GM18499 (cell line): ENCODE measurements around the gene BDKRB2.

ENCODE experiments used
- ATAC-seq: cut with Tn5 transposase; IDR thresholded peaks from one replicate; pipeline ENCODE4 v1.9.1; 2021; ENCODE audit warnings: moderate number of reproducible peaks; ENCODE audit not compliant: insufficient read depth, unreplicated experiment

BDKRB2 gene

DNA sequence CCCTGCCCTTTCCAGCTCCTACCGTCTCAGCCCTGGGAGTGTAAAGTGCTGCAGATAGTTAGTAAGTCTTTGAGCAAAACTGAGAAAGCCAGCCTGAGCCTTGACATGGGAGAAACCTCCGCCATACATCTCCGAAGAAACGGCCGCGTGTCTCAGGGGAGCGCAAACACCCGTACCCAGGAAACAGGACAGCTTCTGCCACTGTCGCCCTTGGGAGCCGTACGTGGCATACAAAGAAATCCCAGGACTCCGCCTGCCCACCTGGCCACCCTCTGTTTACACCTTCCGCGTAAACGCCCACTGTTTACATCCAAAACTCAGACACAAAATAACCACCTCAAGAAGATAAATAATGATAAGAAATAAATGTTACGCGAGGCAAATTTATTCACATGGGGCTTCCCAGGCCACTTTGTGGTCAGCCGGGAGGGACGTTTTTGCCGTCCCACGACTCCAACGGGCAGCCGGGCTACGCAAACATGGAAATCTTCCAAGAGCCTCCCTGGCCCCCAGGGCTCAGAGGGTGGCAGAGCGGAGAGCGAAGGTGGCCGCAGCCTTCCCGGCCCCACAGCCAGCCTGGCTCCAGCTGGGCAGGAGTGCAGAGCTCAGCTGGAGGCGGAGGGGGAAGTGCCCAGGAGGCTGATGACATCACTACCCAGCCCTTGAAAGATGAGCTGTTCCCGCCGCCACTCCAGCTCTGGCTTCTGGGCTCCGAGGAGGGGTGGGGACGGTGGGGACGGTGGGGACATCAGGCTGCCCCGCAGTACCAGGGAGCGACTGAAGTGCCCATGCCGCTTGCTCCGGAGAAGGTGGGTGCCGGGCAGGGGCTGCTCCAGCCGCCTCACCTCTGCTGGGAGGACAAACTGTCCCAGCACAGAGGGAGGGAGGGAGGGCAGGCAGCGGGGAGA lies at the start of gene BDKRB2:
TSS of gene BDKRB2 (plus strand) at position 689 of the 908 bp plus-strand sequence. CDS start 32,269 bp downstream, outside the sequence.
- ATAC-seq, result no peak

DNA sequence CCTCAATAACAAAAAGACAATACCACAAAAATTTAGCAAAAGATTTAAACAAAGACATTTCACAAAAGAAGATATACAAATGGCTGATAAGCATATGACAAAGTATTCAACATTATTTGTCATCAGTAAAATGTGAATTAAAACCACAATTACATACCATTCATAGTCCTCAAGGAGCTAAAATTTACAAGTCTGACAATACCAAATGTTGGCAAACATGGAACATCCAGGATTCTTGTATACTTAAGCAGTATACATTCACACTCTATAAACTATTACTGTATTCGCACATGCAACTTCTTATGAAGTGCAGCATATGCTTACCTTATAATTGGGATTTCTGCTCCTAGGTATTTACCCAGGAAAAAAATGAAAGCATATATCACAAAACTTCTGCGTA lies 49.7 kb upstream of the BDKRB2 start:
- ATAC-seq, result no peak

DNA sequence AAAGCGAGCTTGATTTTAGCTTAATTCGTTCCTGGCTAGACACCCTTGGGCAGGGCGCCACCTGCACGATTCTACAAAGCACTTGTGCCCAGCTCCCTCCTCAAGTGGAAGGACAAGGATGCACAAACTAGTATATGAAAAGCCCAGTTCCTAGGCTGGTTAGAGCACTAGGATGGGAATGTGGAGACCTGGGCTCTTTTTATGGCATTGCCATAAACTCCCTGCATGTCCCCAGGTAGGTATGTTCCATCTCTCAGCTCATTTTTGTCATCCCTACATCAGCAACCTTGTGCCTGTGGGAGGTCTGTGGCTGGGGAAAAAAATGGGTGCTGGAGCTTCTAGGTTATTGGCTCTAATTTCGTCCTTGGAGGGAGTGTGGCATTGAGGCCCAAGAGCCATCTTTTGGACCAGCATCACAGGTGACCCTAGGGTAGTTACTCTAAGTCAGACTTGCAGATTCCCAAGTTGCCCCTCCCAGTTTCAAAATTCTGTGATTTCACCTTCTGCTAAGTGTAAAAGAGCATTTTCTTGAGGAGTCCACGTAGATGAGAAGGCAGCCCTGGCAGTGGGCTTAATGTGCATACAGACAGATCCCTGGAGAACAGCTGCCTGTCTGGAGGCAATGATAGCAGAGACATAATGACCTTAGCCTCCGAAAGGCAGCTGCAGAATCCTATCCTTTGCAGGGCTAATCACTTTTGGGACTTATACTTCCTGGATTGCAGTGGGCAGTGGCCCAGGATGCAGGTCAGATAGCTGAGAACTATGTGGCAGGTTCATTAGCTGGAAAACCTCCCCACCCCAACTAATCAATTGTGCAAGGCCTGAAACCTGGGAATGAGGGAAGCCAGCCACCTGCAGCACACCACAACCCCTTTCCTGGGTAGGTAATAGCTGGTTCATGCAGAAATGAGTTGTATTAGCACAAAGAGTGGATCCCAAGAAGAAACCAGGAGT lies 47.6 kb upstream of the BDKRB2 start:
- no peak for ATAC-seq

DNA sequence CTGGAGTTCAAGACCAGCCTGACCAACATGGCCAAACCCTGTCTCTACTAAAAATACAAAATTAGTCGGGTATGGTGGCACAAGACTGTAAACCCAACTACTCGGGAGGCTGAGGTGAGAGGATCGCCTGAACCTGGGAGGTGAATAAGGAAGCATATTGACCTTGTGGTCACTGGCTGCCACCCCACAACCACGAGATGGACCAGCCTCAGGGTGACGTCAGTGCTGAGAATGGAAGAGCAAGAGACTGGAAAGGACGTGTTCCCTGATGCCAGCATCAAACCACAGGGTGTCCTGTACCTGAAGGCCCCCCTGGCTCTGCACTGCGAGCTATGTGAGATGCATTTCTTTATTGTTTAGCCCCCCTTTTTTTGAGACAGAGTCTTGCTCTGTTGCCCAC lies 45.9 kb upstream of the BDKRB2 start:
- ATAC-seq, result no peak

DNA sequence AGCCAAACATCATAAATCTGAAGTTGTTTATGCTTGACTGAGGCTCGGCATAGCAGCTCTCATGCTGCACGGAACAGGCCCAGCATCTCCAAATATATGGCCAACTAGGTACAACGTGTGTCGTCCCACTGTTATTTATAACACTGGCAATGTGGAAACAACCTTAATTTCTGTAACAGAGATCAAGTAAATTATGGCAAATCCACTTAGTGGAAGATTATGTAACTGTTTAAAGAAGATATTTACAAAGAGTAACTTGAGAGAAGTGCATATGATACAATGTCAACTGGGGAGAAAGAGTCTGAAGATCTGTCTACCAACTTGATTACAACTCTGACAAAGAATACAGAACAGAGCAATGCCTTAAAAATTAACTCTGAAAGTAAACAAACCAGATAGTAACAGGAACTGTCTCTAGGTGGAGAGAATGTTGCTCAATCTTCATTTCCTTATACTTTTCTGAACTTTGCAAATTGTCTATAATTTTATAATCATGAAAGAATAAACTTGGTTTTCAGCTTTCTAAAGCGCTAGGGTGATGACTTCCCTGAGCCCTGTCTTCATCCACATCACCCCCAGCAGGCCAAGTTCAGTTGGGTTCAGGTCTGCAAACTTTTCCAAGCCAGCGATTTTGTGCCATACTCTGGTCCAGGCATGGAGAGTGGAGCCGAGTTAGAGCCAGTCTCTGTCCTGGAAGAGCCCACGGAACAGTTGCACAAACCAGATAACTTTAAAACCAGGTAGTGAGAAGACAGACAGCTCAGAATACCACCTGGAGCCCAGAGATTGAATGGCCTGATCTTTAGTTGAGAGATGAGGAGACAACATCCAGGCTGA lies 44.3 kb upstream of the BDKRB2 start:
- no peak for ATAC-seq

DNA sequence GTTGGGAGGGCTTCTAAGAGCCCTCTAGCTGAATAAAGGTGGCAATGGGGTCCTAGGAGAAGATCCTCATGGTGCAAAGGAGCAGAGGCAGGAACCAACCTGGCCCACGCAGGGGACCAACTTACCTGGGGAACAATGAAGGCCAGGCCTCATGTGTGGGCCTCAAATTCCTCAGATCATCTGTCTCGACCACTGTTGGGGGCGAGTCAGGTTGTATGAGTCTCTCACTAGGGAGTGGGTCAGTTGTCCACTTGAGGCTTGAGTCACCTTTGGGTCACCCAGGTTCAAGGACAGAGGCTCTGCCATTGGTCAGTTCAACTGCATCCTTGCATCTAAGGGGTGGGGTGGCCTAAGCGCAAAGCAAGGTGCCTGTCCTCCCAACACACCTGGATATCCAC lies 43.7 kb upstream of the BDKRB2 start:
- no peak for ATAC-seq

DNA sequence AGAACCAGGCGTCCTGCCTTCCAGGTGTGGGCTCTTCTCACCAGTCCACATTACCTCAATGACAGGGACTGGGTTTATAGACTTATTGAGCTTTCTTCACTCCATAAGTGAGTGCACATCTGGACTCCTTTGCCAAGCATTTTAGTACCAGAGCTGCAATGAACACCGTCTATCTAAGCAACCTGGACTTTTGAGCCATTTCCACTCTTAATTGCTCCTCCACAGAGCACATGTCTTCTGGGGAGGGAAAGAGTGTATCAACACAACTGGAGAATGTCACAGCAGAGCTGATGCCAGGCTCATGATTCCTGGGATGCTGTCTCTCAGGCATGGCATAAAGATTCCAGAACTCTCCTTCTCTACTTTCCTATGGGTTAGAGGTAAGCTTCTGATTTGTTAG lies 43.0 kb upstream of the BDKRB2 start:
- no peak for ATAC-seq

DNA sequence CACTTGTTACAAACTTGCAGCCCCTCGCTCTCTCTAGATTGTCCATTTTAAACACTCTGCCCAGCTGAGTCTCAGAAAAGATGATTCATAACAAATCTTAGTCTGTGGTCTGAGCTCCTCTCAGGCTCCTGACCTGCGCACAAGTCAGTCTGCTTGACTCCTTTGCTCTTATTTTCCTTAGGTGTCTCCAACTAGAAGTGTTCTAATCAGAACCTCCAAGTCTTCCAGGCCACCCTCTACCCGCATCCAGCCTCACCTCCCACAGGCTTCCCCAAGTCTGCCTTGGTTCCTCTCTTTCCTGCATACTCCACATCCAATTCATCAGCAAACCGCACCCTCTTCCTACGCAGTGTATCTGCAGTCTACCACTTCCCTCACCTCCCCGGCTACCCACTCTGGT lies 42.4 kb upstream of the BDKRB2 start:
- no peak for ATAC-seq

DNA sequence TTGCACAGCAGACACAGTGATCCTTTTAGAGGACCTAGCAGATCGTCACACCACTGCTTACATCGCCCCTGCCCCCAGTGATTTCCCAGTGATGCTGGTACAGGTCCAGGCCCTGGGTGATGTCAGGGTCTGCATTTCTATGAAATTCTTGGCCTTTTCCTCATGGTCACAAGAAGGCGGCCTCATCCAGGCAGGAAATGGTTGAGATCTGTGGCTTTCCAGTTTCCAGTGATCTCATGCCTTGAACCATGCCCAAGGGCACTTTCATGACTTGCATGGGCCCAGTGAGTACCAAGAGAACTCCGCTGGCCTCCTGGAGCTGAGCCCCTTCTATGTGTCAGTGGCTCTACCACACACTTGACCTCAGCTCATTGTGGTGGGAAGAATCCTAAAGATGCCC lies 41.9 kb upstream of the BDKRB2 start:
- ATAC-seq, result no peak

DNA sequence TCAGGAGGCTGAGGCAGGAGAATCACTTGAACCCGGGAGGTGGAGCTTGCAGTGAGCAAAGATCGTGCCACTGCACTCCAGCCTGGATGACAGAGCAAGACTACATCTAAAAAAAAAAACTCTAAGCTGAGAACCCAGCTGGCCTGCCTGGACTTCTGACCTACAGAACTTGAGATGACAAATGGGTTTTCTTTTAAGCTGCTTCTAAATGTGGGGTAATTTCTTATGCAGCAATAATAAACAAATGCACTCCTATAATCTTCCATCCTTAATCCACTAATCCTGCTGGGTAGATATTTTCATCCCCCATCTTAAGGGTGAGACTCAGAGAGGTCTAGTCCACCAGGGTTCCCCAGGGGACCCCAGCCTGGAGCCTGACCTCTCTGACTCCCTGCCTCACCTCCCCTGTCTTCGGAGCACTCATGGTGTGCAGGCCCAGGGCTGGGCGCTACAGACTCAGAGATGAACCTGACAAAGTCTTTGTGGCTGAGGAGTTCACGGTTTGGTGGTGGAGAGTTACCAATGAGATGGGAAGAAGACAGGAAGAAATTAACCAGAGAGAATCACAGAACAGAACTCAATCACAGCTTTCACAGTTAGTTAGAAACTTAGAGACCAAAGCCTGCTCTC lies 39.7 kb upstream of the BDKRB2 start:
- ATAC-seq, result no peak

DNA sequence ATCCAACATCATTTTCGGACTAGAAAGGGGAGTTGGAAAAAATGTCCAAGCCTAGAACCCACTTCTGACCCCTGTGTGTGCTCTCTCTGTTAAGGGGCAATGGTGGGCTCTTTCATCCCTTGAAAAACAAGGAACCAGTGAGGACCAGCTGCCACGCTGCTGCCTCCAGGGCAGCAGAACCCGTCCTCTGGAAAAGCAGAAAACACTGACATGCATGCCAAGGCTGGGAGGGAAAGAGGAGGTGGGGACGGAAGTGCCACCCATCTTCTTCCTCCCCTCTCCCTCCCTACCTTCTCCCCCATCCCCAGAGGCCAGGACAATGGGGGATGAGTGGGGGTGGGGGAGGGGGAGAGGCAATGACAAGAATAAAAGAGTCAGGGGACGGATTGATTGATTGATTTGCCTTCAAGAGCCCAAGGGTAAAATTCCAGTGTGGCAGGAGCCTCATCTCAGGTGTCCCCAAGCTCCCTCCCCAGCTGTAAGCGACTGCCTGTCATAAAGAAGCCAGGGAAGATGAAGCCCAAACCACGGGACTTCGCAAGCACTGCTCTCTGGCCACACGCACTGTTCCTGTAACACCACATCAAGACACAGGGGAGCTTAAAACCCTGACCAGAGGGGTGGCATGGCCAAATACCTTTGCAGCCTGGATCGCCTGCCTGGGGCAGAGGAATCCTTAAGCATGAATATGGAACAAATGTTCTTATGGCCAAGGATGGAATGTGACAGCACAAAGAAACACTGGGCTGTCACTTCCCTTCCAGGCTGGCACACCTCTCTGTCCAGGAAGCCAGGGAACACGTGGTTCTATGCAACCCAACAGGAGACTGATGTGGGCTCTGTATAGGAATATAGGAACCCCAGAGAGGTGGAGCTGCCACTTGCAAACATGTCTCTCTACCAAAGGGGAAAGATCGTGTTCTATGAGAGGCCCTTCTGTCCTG lies 38.9 kb upstream of the BDKRB2 start:
- no peak for ATAC-seq

DNA sequence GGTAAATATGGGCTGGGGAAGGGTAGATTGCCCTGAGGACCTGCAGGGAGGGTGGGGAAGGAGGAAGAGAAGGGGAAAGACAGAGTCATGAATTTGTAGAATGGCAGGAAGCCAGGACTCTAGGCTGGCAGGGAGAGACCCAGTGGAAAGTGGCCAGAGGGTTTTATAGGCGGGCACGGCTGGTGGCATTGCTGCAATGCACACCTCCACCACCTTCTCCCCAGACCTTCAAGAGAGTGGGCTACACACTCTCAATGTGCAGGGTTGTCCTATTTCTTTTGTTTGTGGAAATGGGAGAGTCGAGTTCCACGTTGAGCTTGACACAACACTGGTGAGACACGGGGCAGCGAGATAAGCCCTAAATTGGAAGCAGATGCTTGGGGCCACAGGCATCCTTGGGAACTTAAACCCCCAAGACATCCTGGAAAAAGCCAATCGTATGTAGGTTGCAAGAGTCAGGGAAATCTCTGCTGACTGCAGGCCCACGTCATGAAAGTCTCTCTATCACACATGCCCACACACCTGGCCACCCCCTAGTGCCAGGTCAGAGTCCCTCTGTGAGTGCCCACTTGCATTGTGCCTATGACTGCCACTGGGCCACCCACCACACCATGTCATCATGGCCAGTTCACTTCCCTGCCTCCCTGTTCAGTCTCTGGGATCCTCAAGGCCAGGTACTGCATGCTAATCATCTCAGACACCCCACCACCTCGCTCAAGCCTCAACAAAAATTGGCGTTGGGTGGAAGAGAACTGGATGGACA lies 38.0 kb upstream of the BDKRB2 start:
- ATAC-seq, result no peak

DNA sequence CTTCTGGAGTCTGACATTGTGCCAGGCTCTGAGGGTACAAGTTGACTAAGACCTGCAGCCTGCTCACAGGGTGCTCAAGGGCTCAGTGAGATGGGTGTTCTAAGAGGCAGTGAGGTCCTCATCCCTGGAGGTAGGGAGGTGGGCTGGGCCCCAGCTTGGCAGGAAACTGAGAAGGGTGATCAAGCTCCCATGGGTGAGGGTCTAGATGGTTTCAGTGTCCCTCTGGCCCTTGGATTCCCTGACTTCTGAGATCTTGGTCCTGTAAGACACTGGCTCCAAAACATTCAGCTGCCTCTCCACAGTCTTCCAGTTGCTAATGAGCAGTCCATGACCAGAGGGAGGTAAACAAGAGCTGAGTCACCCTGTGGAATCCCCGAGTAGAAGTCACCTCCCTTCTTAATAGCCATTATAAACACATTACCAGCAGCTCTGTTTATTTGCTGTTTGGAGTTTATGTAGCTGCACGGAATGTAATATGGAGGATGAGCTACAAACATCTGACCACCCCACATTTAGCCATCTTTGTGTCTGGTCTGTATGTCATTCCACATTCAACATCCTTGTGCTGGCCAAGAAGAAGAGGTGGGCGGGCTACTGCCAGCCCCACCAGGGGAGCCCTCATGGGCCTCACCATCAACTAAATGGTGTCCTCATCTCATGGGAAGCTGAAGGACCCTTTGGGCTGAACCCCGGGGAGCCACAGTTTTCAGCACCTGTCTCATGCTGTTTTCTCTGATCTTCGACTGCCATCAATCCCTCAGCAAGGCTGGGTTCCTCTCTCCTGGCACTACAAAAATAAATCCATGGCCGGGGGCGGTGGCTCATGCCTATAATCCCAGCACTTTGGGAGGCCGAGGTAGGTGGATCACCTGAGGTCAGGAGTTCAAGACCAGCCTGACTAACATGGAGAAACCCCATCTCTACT lies 37.2 kb upstream of the BDKRB2 start:
- no peak for ATAC-seq

DNA sequence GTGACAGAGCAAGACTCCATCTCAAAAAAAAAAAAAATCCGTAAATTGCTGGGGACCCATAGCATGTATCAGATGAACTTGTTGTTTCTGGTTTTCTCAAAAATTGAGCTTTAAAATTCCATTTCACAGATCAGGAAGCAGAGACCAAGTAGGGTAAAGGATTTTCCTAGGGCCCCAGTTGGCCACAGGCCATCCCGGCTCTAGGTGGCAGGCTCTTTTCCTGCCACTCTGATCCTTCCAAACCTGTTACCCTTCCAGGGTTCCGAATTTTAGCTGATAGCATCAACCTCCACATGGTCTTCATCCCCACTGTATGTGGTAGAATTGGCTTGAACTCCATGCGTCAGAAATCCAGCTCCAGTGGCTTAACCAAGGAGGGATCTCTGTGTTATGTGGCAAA lies 36.1 kb upstream of the BDKRB2 start:
- ATAC-seq, result no peak

DNA sequence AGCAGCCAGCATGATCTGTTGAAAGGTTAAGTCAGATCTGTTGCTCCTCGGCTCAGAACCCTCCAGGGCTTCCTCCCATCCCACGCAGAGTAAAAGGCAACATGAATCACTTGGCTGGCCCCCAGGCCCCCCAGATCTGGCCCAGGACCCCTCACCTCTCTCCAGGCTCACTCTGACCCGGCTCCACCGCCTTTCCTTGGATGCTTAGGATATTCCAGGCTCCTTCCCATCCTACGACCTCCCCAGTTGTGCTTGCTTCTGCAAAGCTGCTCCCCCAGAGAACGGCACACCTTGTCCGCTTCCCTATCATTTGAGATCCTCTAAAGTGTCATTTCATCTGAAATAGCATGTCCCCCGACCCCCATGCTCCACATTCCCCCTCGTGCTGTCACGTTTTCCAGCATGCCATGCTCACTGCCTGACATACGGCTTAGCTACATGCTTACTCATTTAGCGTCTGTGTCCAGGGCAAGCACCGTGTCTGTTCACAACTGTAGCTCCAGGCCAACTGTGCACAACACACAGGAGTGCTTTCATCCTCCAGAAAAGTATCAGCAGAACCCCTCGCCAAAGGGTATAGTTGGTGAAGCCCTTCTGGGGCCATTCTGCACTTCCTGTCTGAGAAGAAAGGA lies 33.6 kb upstream of the BDKRB2 start:
- ATAC-seq, result no peak

DNA sequence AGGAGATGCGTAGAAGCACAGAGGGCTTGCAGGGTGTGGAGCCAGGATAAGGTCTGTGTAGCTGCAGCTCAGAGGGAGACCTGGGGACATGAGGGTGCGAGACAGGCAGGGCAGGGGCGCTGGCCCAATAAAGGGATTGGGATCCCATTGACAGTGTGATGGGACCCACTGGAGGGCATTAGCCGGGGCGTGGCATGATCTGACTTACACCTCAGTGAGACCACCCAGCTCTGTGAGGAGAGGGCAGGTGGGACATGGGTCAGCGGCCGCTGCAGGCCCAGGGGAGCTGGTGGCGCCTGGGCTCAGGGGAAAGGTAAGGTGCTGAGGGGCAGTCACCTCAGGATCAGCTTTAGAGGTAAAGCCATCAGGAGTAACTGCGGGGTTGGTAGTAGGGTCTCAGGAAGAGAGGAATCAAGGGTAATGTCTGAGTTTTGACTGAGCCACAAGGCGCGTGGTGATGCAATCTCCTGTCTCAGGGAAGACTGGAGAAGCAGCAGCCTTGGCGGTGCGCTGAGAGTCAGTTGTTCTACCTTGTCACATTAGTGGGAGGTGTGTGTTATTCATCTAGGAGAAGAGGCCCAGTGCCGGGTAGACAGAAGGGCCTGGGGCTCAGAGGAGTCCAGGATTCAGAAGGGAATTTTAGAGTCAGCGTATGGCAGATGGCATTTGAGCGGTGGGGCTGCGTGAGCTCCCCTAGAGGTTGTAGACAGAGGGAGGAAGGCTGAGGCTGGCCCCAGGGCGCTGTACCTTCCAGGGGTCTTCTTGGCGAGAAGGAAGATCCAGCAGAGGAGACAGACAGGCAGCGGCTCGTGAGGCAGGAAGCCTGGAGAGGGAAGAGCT lies 30.8 kb upstream of the BDKRB2 start:
- no peak for ATAC-seq
